RWPE1 (cell line): ENCODE results near the gene CSTA.
A peak's percentile ranks its signal among the peaks of the same experiment; 100 is the strongest.

Experiments
- CTCF ChIA-PET: fragments of 350-600 bp; sonication (Branson Sonifier 250); formaldehyde crosslinking; extraction: SDS; loops from one replicate; lab custom pipeline; 2021; lab: Yijun Ruan, JAX
- POLR2A ChIA-PET: fragments of 400-600 bp; formaldehyde crosslinking; extraction: SDS; loops from one replicate; lab custom pipeline; 2020; ENCODE audit warnings: antibody characterized with exemption; ENCODE audit not compliant: low non-redundant PET; lab: Yijun Ruan, JAX
- DNase-seq: peaks from one replicate; pipeline ENCODE4 v3.0.0; 2012; ENCODE audit warnings: low spot score
- H3K27ac ChIP-seq: fragments of 450-650 bp; 2 replicates; pipeline ENCODE4 v1.5.1; 2017
- CTCF ChIP-seq: fragments of 450-650 bp; conservative IDR thresholded peaks from 2 replicates; pipeline ENCODE4 v1.5.1; 2017; ENCODE audit warnings: low read depth, mild to moderate bottlenecking

Gene CSTA

GRCh38 chr3:122382888-122383666 lies 58.0 kb downstream of the CSTA start, which contains the start of gene MIX23:
Gene MIX23 (minus strand): TSS chr3:122383231. CDS start chr3:122383224, 7 bp downstream.
- ChIA-PET POLR2A (no interaction called here), CTCF (interaction anchor here (0.5 to 1.8 kb wide), 3 partner anchors 10 to 858 kb away, joined by 3 to 13 read pairs (median 3); no protein-coding TSS in a partner anchor)
- peak within 1 kb of the TSS; percentile 81 for H3K27ac ChIP-seq
- peak; percentile 87 for DNase-seq
- no peak for TF ChIP-seq CTCF

GRCh38 chr3:122383771-122384697 lies 59.0 kb downstream of the CSTA start, which contains the start of gene FAM162A:
Gene FAM162A (plus strand): TSS chr3:122384182. CDS start chr3:122384266, 84 bp downstream.
- TF ChIP-seq CTCF: peak; percentile 72
- CTCF ChIA-PET: interaction anchor here (0.5 to 1.8 kb wide), 9 partner anchors 9 to 926 kb away, joined by 3 to 13 read pairs (median 3); no protein-coding TSS in a partner anchor
- peak; percentile 83 for DNase-seq
- POLR2A ChIA-PET: interaction anchor here (0.6 to 1.1 kb wide), 3 partner anchors 9 to 32 kb away, joined by 3 to 4 read pairs (median 3); partner anchors contain the start of gene WDR5B
- peak within 1 kb of the TSS; percentile 81 for H3K27ac ChIP-seq

- POLR2A ChIA-PET: no interaction called here
- no peak overlapping the region for H3K27ac ChIP-seq
- CTCF ChIA-PET: no interaction called here
- no peak for DNase-seq
- no peak for TF ChIP-seq CTCF
Measured at GRCh38 chr3:122387709-122388108, 62.7 kb downstream of the CSTA start.

- no peak for TF ChIP-seq CTCF
- no peak overlapping the region for H3K27ac ChIP-seq
- DNase-seq: no peak
- ChIA-PET CTCF (interaction anchor here (0.6 kb wide), 1 partner anchor 1453 kb away, joined by 3 read pairs; no protein-coding TSS in a partner anchor), POLR2A (interaction anchor here (0.6 kb wide), 1 partner anchor 13 kb away, joined by 3 read pairs; no protein-coding TSS in a partner anchor)
Measured at GRCh38 chr3:122389197-122389596, 64.1 kb downstream of the CSTA start.

- no peak for DNase-seq
- TF ChIP-seq CTCF: no peak
- CTCF ChIA-PET: interaction anchor here (0.8 kb wide), 1 partner anchor 289 kb away, joined by 4 read pairs; no protein-coding TSS in a partner anchor
- H3K27ac ChIP-seq: no peak overlapping the region
- POLR2A ChIA-PET: no interaction called here
Measured at GRCh38 chr3:122389892-122390291, 64.8 kb downstream of the CSTA start.
